ENCODE results near the gene PRKACB. TPM values are rescaled to one million over a fixed set of nuclear protein-coding genes. Genes with fewer than 3 reads are reported as not detected.

Gene PRKACB
- total RNA-seq, 1 donor, result 22.1 TPM

GRCh38 chr1:84247425-84248220, 103.6 kb downstream of the PRKACB start:
- Histone ChIP-seq H3K79me2 (ENCODE audit: insufficient read depth, low read length) (no peaks in the 10 kb centered on the region), H2AFZ (ENCODE audit: low read length) (no peak overlapping the region), H3K4me2 (ENCODE audit: insufficient read depth, low read length) (peak overlapping the region; percentile 29), H3K4me3 (ENCODE audit: insufficient read depth, low read length) (peak overlapping the region; percentile 5), H3K9me3 (ENCODE audit: low read depth, low read length) (no peaks in the 10 kb centered on the region), H3K27ac (ENCODE audit: low read depth, low read length) (peak overlapping the region; percentile 92), H4K20me1 (ENCODE audit: insufficient read depth, low read length) (no peaks in the 10 kb centered on the region), H3K27me3 (ENCODE audit: insufficient read depth, low read length) (no peaks in the 10 kb centered on the region), H3K36me3 (ENCODE audit: insufficient read depth, low read length) (no peaks in the 10 kb centered on the region), H3K4me1 (ENCODE audit: insufficient read depth, low read length) (peaks cover 11% of the 10 kb centered on the region)
- peak; percentile 59 for DNase-seq (ENCODE audit: insufficient read length, low spot score, missing footprints)
- no peak for TF ChIP-seq CTCF (IDR thresholded peaks at IDR 0.05; ENCODE audit: extremely low read depth, low read depth, low read length)

- no peaks in the 10 kb centered on the region for H4K20me1 ChIP-seq (ENCODE audit: insufficient read depth, low read length)
- peaks cover 33% of the 10 kb centered on the region for H3K4me1 ChIP-seq (ENCODE audit: insufficient read depth, low read length)
- no peak overlapping the region for H3K4me3 ChIP-seq (ENCODE audit: insufficient read depth, low read length)
- H3K79me2 ChIP-seq (ENCODE audit: insufficient read depth, low read length), result no peaks in the 10 kb centered on the region
- no peaks in the 10 kb centered on the region for H3K27me3 ChIP-seq (ENCODE audit: insufficient read depth, low read length)
- no peaks in the 10 kb centered on the region for H3K36me3 ChIP-seq (ENCODE audit: insufficient read depth, low read length)
- no peak for DNase-seq (ENCODE audit: insufficient read length, low spot score, missing footprints)
- H3K4me2 ChIP-seq (ENCODE audit: insufficient read depth, low read length), result no peak overlapping the region
- no peak overlapping the region for H2AFZ ChIP-seq (ENCODE audit: low read length)
- H3K9me3 ChIP-seq (ENCODE audit: low read depth, low read length), result no peaks in the 10 kb centered on the region
- no peak overlapping the region for H3K27ac ChIP-seq (ENCODE audit: low read depth, low read length)
- no peak for TF ChIP-seq CTCF (IDR thresholded peaks at IDR 0.05; ENCODE audit: extremely low read depth, low read depth, low read length)
These were observed 106.6 kb downstream of the PRKACB start for GRCh38 chr1:84250668-84251067.

DNA sequence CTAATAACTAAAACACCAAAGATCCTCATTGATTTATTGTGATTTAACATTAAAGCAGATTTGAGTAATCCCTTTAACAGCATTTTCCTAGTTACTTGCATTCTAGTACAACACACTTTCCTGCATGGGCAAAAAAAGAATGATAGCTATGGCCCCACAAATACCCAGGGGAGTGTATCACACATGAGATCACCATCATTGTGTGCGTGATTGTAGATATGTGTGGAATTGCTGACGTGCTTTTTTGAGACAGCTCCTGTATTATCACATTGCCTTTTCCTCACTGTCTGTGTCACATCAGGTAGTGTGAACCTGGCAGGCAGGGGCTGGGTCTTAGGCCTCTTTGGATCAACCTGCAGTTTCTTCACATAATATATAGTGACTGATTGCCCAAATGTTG, 109.0 kb downstream of the PRKACB start:
- H2AFZ ChIP-seq (ENCODE audit: low read length), result peak overlapping the region; percentile 16
- no peaks in the 10 kb centered on the region for H4K20me1 ChIP-seq (ENCODE audit: insufficient read depth, low read length)
- H3K27ac ChIP-seq (ENCODE audit: low read depth, low read length), result peak overlapping the region; percentile 86
- H3K36me3 ChIP-seq (ENCODE audit: insufficient read depth, low read length), result no peaks in the 10 kb centered on the region
- no peaks in the 10 kb centered on the region for H3K27me3 ChIP-seq (ENCODE audit: insufficient read depth, low read length)
- no peak overlapping the region for H3K4me3 ChIP-seq (ENCODE audit: insufficient read depth, low read length)
- H3K4me1 ChIP-seq (ENCODE audit: insufficient read depth, low read length), result peaks cover 27% of the 10 kb centered on the region
- peak overlapping the region; percentile 18 for H3K4me2 ChIP-seq (ENCODE audit: insufficient read depth, low read length)
- H3K79me2 ChIP-seq (ENCODE audit: insufficient read depth, low read length), result no peaks in the 10 kb centered on the region
- no peak for TF ChIP-seq CTCF (IDR thresholded peaks at IDR 0.05; ENCODE audit: extremely low read depth, low read depth, low read length)
- DNase-seq (ENCODE audit: insufficient read length, low spot score, missing footprints), result no peak
- H3K9me3 ChIP-seq (ENCODE audit: low read depth, low read length), result no peaks in the 10 kb centered on the region

DNA sequence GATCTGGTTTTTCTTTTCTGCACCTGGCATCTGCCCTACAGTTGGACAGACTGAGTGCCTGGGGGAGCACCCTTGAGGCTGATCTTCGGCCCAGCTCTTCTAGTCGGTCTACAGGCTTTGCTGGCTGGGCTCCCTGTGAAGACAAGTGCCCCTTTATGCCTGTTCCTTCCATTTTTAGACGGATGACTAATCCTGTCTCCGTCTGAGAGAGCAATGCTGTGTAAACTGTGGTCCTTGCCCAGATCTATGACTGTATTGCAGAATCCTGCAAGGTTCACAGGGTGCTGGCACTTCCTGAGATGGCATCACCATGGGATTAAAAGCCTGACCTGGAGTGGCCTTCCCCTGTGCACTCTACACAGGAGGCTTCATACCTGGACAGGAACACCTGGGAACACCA, 109.8 kb downstream of the PRKACB start:
- Histone ChIP-seq H3K4me1 (ENCODE audit: insufficient read depth, low read length) (peaks cover 26% of the 10 kb centered on the region), H2AFZ (ENCODE audit: low read length) (no peak overlapping the region)

More for the DNA sequence above, 109.8 kb downstream of the PRKACB start:
- Histone ChIP-seq H3K27me3 (ENCODE audit: insufficient read depth, low read length) (no peaks in the 10 kb centered on the region), H4K20me1 (ENCODE audit: insufficient read depth, low read length) (no peaks in the 10 kb centered on the region), H3K9me3 (ENCODE audit: low read depth, low read length) (no peaks in the 10 kb centered on the region), H3K4me2 (ENCODE audit: insufficient read depth, low read length) (peak overlapping the region; percentile 30), H3K27ac (ENCODE audit: low read depth, low read length) (peak overlapping the region; percentile 86), H3K79me2 (ENCODE audit: insufficient read depth, low read length) (no peaks in the 10 kb centered on the region), H3K4me3 (ENCODE audit: insufficient read depth, low read length) (no peak overlapping the region), H3K36me3 (ENCODE audit: insufficient read depth, low read length) (no peaks in the 10 kb centered on the region)
- DNase-seq (ENCODE audit: insufficient read length, low spot score, missing footprints), result peak; percentile 78
- TF ChIP-seq CTCF (IDR thresholded peaks at IDR 0.05; ENCODE audit: extremely low read depth, low read depth, low read length), result no peak
